Measurements from ENCODE around the gene ITGAV. TPM values are rescaled to one million over a fixed set of nuclear protein-coding genes. Genes with fewer than 3 reads are reported as not detected.

Gene ITGAV
- total and polyA plus RNA-seq, 2 donors (not counting 3 experiments of a cell fraction or from before 2014, with no cell fraction given), result 61.8 to 131 TPM

- FAIRE-seq (peak; percentile 84), DNase-seq (ENCODE audit: low read depth, low spot score) (peak; percentile 98)
- dilution Hi-C loops (cut with MboI; ENCODE audit: extremely low pct_ligation_motif_present, low sequenced_read_pairs), result no loop called here
- H3K9me1 ChIP-seq (replicated peaks; ENCODE audit: control insufficient read depth, extremely low read depth, insufficient read depth, low read length), result no peaks in the 10 kb centered on the region
- H4K20me1 ChIP-seq (replicated peaks; ENCODE audit: control insufficient read depth, extremely low read depth, insufficient read depth, low read length), result no peaks in the 10 kb centered on the region
- ChIA-PET POLR2A (interaction anchor here (2.0 kb wide), 1 partner anchor 45 kb away, joined by 9 read pairs; the partner anchor contains the start of gene ITGAV), CTCF (interaction anchor here (0.7 to 1.8 kb wide), 9 partner anchors 10 to 98 kb away, joined by 3 to 9 read pairs (median 5); partner anchors contain the start of gene ITGAV)
- H3K4me3 ChIP-seq (replicated peaks in 1 of 3; ENCODE audit: insufficient read depth in 1 of 3, low read depth in 1 of 3, low read length in 3 of 3), result peak overlapping the region in 1 of 3 experiments; percentile 15
- BruUV-seq (replicated peaks), result no TSS peak
- peak overlapping the region; percentile 96 for H3K4me2 ChIP-seq (ENCODE audit: insufficient read depth, low read length)
- H3K9ac ChIP-seq (replicated peaks; ENCODE audit: extremely low read depth, insufficient read depth, low read length), result peak overlapping the region; percentile 94
- TF ChIP-seq FOS (IDR thresholded peaks at IDR 0.05; ENCODE audit: borderline replicate concordance, insufficient read depth, low read length) (peak; percentile 72), CTCF (IDR thresholded peaks at IDR 0.05; ENCODE audit: extremely low read depth in 1 of 2, insufficient read depth in 1 of 2, low read depth in 1 of 2, low read length in 2 of 2) (no peak), MAX (IDR thresholded peaks at IDR 0.05; ENCODE audit: insufficient read depth, insufficient read length) (no peak), EZH2 (IDR thresholded peaks at IDR 0.05; ENCODE audit: borderline replicate concordance, low read depth, low read length, severe bottlenecking) (no peak), GATA2 (IDR thresholded peaks at IDR 0.05; ENCODE audit: insufficient read depth, insufficient read length, low read depth, low read length) (peak; percentile 90), POLR2A (IDR thresholded peaks at IDR 0.05; ENCODE audit: low read depth, low read length) (peak; percentile 31), POLR2AphosphoS5 (IDR thresholded peaks at IDR 0.05; ENCODE audit: insufficient read depth, low read depth, low read length) (peak; percentile 83), JUN (IDR thresholded peaks at IDR 0.05; ENCODE audit: borderline replicate concordance, insufficient read depth, insufficient read length, low read depth) (peak; percentile 91), MYC (IDR thresholded peaks at IDR 0.05; ENCODE audit: low read depth, low read length) (no peak)
- no peaks in the 10 kb centered on the region for H3K9me3 ChIP-seq (replicated peaks; ENCODE audit: control insufficient read depth, insufficient read depth, low read length)
- H3K36me3 ChIP-seq (ENCODE audit: control insufficient read depth in 2 of 2, extremely low read depth in 1 of 2, insufficient read depth in 2 of 2, low read length in 2 of 2), result no peaks in the 10 kb centered on the region
- peak overlapping the region; percentile 14 for H2AFZ ChIP-seq (ENCODE audit: low read depth, low read length)
- H3K27me3 ChIP-seq (ENCODE audit: control insufficient read depth in 2 of 2, insufficient read depth in 2 of 2, low read length in 2 of 2), result no peaks in the 10 kb centered on the region
- H3K4me1 ChIP-seq (ENCODE audit: control insufficient read depth, extremely low read depth, insufficient read depth, low read length), result peaks cover 35% of the 10 kb centered on the region
- no peaks in the 10 kb centered on the region for H3K79me2 ChIP-seq (ENCODE audit: control insufficient read depth, insufficient read depth, low read length)
- intact Hi-C loops (cut with micrococcal nuclease), result loop anchor here (1.0 to 2.0 kb wide), 3 partner anchors 31 to 46 kb away; partner anchors contain the start of gene ITGAV
- H3K27ac ChIP-seq (ENCODE audit: insufficient read depth, low read depth, low read length), result peak overlapping the region; percentile 98
Measured at GRCh38 chr2:186544255-186544675, 45.6 kb upstream of the ITGAV start.
